ENCODE data around the gene SRSF2.

Gene SRSF2, protein sequence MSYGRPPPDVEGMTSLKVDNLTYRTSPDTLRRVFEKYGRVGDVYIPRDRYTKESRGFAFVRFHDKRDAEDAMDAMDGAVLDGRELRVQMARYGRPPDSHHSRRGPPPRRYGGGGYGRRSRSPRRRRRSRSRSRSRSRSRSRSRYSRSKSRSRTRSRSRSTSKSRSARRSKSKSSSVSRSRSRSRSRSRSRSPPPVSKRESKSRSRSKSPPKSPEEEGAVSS

DNA sequence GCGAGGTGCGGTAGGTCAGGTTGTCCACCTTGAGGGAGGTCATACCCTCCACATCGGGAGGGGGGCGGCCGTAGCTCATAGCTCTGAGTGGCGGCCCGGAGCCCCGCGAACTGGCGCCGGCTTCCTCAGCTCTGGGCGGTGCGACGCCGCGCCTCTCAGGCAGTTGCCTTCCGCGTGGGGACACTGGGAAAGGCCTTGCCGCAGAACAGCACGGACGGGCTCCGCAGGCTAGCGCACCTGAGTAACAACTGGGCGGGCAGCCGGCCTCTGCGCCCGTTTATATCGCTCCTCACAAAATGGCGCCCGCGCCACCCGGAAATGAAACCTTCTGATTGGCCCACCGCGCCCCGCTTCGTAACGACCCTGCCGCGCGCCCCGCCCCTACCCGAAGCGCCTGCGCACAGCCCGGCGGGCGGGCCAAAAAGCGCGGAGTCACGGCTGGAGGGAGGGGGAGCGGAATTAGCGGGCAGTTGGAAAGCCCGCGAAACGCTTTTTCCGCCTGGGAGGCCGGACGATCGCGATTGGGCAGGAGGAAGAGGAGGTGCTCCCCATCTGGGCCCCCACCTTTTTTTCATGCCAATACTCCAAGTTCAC lies at the start of gene SRSF2:
TSS of gene SRSF2 (minus strand) at position 250 of the 594 bp plus-strand sequence. CDS start at position 79, 171 bp downstream.
- H3K4me3 ChIP-seq (ENCODE audit: low read depth, low read length): peak within 1 kb of the TSS; percentile 87
- TF ChIP-seq, protein P1, sequence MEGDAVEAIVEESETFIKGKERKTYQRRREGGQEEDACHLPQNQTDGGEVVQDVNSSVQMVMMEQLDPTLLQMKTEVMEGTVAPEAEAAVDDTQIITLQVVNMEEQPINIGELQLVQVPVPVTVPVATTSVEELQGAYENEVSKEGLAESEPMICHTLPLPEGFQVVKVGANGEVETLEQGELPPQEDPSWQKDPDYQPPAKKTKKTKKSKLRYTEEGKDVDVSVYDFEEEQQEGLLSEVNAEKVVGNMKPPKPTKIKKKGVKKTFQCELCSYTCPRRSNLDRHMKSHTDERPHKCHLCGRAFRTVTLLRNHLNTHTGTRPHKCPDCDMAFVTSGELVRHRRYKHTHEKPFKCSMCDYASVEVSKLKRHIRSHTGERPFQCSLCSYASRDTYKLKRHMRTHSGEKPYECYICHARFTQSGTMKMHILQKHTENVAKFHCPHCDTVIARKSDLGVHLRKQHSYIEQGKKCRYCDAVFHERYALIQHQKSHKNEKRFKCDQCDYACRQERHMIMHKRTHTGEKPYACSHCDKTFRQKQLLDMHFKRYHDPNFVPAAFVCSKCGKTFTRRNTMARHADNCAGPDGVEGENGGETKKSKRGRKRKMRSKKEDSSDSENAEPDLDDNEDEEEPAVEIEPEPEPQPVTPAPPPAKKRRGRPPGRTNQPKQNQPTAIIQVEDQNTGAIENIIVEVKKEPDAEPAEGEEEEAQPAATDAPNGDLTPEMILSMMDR (IDR thresholded peaks at IDR 0.05; ENCODE audit: insufficient read depth, low read depth, low read length, missing control alignments): no peak
- DNase-seq (ENCODE audit: low read depth): peak; percentile 99

DNA sequence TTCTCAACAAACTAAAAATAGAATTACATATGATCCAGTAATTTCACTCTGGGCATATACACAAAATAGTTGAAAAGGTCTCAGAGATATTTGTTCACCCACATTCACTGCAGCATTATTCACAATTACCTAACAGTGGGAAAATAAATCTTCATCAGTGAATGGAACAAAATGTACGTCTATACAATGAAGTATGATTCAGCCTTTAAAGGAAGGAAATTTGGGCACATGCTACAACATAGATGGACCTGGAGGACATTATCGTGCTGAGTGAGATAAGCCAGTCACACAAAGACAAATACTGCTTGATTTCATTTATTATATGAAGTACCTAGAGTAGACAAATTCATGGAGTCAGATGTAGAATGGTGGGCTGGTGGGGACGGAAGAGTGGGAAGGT lies 47.8 kb upstream of the SRSF2 start:
- H3K4me3 ChIP-seq (ENCODE audit: low read depth, low read length): no peak overlapping the region
- TF ChIP-seq, protein P1 (IDR thresholded peaks at IDR 0.05; ENCODE audit: insufficient read depth, low read depth, low read length, missing control alignments): no peak
- DNase-seq (ENCODE audit: low read depth): no peak

DNA sequence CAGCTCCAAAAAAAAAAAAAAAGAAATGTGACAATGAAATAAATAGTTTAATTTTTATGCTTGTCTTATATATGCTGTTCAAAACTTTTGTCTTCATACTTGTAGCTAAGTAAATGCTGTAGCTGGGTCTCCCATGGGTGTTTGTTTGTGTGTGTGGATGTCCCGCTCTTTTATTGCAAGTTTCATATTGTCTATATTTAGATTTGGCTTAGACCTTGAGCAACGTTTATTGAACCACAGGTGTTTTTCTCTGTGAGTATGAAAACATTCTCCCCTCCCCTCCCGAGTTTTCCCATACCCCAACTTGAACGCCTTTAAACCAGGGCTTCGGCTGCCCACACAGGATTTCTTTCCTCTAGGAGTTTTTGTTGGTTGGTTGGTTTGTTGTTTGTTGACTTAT lies 46.0 kb upstream of the SRSF2 start:
- DNase-seq (ENCODE audit: low read depth): peak; percentile 37
- TF ChIP-seq, protein P1 (IDR thresholded peaks at IDR 0.05; ENCODE audit: insufficient read depth, low read depth, low read length, missing control alignments): no peak
- no peak overlapping the region for H3K4me3 ChIP-seq (ENCODE audit: low read depth, low read length)

DNA sequence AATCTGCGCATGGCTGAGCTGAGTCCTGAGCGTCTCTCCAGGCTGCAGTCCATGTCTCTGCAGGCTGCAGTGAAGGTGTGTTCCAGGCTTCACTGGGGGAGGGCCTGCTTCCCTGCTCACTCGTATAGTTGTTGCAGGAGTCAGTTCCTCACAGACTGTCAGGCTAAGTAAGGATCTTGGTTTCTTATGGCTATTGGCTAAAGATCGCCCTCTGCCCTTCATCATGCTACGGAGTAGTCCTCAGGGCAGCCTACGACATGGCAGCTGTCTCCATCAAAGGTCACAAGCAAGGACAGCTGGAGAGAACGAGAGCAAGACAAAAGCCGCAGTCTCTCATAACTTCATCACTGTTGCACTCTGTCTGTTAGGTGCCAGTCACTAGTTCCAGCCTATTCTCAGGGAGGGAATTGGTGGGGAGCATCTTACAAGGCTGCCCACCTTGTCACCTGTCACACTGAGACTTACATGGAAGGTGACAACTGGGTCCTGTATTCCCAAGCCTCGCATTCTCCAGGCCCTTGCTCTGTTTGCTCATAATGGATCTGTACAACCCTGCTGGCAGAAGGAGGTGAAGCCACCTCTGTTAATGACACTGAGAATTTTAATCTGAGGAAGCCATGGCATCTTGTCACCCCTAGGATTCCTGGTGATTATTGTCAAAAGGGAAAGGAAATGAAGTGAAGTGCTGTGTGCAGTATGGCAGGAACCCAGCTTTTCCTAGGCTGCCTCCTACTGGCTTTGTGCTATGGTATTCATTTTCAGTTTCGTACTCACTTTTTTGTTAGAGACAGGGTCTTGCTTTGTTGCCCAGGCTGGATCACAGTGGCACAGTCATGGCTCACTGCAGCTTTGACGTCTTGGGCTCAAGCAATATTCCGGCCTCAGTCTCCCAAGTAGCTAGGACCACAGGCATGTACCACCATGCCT lies 44.2 kb upstream of the SRSF2 start:
- TF ChIP-seq, protein P1 (IDR thresholded peaks at IDR 0.05; ENCODE audit: insufficient read depth, low read depth, low read length, missing control alignments): no peak
- peak; percentile 3 for DNase-seq (ENCODE audit: low read depth)
- H3K4me3 ChIP-seq (ENCODE audit: low read depth, low read length): no peak overlapping the region

DNA sequence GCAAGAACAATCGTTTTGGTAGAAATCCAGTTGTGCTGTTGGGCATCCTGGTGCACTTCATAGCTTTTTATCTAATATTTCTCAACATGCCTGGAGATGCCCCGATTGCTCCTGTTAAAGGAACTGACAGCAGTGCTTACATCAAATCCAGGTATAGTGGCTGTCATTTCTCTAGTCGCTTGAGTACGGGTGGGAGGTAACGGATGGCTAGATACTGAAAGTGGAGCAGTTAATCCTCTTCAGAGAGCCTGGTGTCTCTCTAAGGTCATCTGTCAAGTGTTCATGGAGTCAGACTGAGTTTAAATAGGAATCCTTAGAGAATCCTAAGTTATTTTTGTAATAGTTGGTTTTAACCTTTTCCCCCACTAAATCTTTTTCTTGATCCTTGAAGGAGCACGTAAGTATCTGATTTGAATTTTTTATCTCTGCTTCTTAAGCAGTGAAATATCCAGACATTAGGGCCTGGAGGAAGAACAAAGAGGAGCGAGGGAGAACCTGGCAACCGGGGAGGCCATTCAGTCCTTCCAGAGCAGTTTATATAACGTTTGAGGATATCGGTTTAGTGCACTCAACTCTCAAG lies 38.0 kb upstream of the SRSF2 start:
- DNase-seq (ENCODE audit: low read depth): no peak
- TF ChIP-seq, protein P1 (IDR thresholded peaks at IDR 0.05; ENCODE audit: insufficient read depth, low read depth, low read length, missing control alignments): no peak
- no peak overlapping the region for H3K4me3 ChIP-seq (ENCODE audit: low read depth, low read length)

DNA sequence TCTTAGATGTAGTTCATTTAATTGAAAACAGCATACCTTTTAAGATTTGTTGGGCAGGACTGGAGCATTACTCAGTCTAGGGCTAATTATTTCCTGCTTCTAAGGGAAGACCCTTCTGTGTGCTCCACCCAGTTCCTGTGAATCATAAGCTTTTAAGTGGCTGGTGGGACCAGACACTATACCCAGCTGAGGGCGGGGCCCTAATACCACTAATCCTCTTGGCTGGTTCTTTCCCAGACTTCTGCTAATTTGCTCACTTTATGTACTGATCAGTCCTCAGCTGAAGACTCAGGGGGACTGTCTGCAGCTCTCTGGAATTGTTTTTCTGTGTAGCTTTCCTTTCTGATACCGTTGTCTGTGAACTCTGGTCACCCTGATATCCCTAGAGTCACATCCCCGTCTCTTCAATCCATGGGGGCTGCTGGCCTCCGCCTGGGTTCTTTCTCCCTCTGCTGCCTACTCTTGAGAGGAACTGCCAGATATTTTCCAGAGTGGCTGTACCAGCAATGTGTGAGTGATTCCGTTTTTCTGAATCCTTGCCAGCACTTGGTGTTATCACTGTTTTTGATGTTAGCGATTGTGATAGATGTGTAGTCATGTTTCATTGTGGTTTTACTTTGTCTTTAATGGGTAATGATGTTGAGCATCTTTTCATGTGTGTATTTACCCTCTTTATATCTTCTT lies 35.9 kb upstream of the SRSF2 start:
- DNase-seq (ENCODE audit: low read depth): no peak
- TF ChIP-seq, protein P1 (IDR thresholded peaks at IDR 0.05; ENCODE audit: insufficient read depth, low read depth, low read length, missing control alignments): no peak
- no peak overlapping the region for H3K4me3 ChIP-seq (ENCODE audit: low read depth, low read length)

Data from GM12865 (cell line).